ENCODE results near the gene PLPPR5. TPM values are rescaled to one million over a fixed set of nuclear protein-coding genes. Genes with fewer than 3 reads are reported as not detected.

PLPPR5 gene
- polyA plus RNA-seq, 1 donor (not counting 4 experiments of a cell fraction or from before 2014, with no cell fraction given) = 0.93 TPM

GRCh38 chr1:98985687-98986086 lies 19.0 kb downstream of the PLPPR5 start:
- no peak overlapping the region for H2AFZ ChIP-seq (ENCODE audit: control insufficient read depth, low read length)
- H3K4me2 ChIP-seq (ENCODE audit: control insufficient read depth, extremely low read depth, insufficient read depth, low read depth, low read length) = no peak overlapping the region
- no peaks in the 10 kb centered on the region for H3K36me3 ChIP-seq (ENCODE audit: control insufficient read depth in 2 of 2, extremely low read depth in 1 of 2, insufficient read depth in 2 of 2, low read length in 2 of 2)
- no peaks in the 10 kb centered on the region for H4K20me1 ChIP-seq (ENCODE audit: control insufficient read depth, extremely low read depth, insufficient read depth, low read length)
- FAIRE-seq (no peak), DNase-seq (ENCODE audit: low read depth, low spot score) (no peak)
- no peaks in the 10 kb centered on the region for H3K9me3 ChIP-seq (ENCODE audit: control insufficient read depth, low read depth, low read length)
- no peaks in the 10 kb centered on the region for H3K79me2 ChIP-seq (ENCODE audit: control insufficient read depth, insufficient read depth, low read length)
- H3K27me3 ChIP-seq (ENCODE audit: control insufficient read depth, extremely low read depth, insufficient read depth, low read length) = no peaks in the 10 kb centered on the region
- H3K9me1 ChIP-seq (ENCODE audit: control insufficient read depth, extremely low read depth, insufficient read depth, low read length) = no peaks in the 10 kb centered on the region
- H3K27ac ChIP-seq (ENCODE audit: control insufficient read depth, insufficient read depth, low read length) = no peak overlapping the region
- H3K4me1 ChIP-seq (ENCODE audit: control insufficient read depth, extremely low read depth, insufficient read depth, low read length) = no peaks in the 10 kb centered on the region
- no peak overlapping the region for H3K4me3 ChIP-seq (ENCODE audit: control insufficient read depth in 2 of 3, extremely low read depth in 1 of 3, insufficient read depth in 2 of 3, low read depth in 1 of 3, low read length in 3 of 3)
- TF ChIP-seq CTCF (optimal IDR thresholded peaks at IDR 0.05 in 1 of 3, IDR thresholded peaks at IDR 0.05 in 1 of 3, conservative IDR thresholded peaks at IDR 0.05 in 1 of 3; ENCODE audit: extremely low read depth in 1 of 3, insufficient read depth in 2 of 3, low read length in 3 of 3) (no peak), EZH2 (IDR thresholded peaks at IDR 0.05; ENCODE audit: low read length) (no peak)
- H3K9ac ChIP-seq (ENCODE audit: control insufficient read depth, extremely low read depth, insufficient read depth, low read length) = no peak overlapping the region
- dilution Hi-C loops (cut with MboI; ENCODE audit: extremely low pct_ligation_motif_present, low sequenced_read_pairs) = no loop called here

- H3K9me1 ChIP-seq (ENCODE audit: control insufficient read depth, extremely low read depth, insufficient read depth, low read length) = no peaks in the 10 kb centered on the region
- TF ChIP-seq CTCF (optimal IDR thresholded peaks at IDR 0.05 in 1 of 3, IDR thresholded peaks at IDR 0.05 in 1 of 3, conservative IDR thresholded peaks at IDR 0.05 in 1 of 3; ENCODE audit: extremely low read depth in 1 of 3, insufficient read depth in 2 of 3, low read length in 3 of 3) = no peak
- no peak for TF ChIP-seq EZH2 (IDR thresholded peaks at IDR 0.05; ENCODE audit: low read length)
- H3K79me2 ChIP-seq (ENCODE audit: control insufficient read depth, insufficient read depth, low read length) = no peaks in the 10 kb centered on the region
- no peak overlapping the region for H3K27ac ChIP-seq (ENCODE audit: control insufficient read depth, insufficient read depth, low read length)
- H3K4me1 ChIP-seq (ENCODE audit: control insufficient read depth, extremely low read depth, insufficient read depth, low read length) = no peaks in the 10 kb centered on the region
- no peaks in the 10 kb centered on the region for H3K36me3 ChIP-seq (ENCODE audit: control insufficient read depth in 2 of 2, extremely low read depth in 1 of 2, insufficient read depth in 2 of 2, low read length in 2 of 2)
- no peak overlapping the region for H3K9ac ChIP-seq (ENCODE audit: control insufficient read depth, extremely low read depth, insufficient read depth, low read length)
- no peaks in the 10 kb centered on the region for H3K27me3 ChIP-seq (ENCODE audit: control insufficient read depth, extremely low read depth, insufficient read depth, low read length)
- DNase-seq (ENCODE audit: low read depth, low spot score) (no peak), FAIRE-seq (peak; percentile 20)
- H3K4me3 ChIP-seq (ENCODE audit: control insufficient read depth in 2 of 3, extremely low read depth in 1 of 3, insufficient read depth in 2 of 3, low read depth in 1 of 3, low read length in 3 of 3) = no peak overlapping the region
- no peak overlapping the region for H2AFZ ChIP-seq (ENCODE audit: control insufficient read depth, low read length)
- dilution Hi-C loops (cut with MboI; ENCODE audit: extremely low pct_ligation_motif_present, low sequenced_read_pairs) = no loop called here
- no peaks in the 10 kb centered on the region for H3K9me3 ChIP-seq (ENCODE audit: control insufficient read depth, low read depth, low read length)
- H4K20me1 ChIP-seq (ENCODE audit: control insufficient read depth, extremely low read depth, insufficient read depth, low read length) = no peaks in the 10 kb centered on the region
- H3K4me2 ChIP-seq (ENCODE audit: control insufficient read depth, extremely low read depth, insufficient read depth, low read depth, low read length) = no peak overlapping the region
These were observed 22.6 kb downstream of the PLPPR5 start for GRCh38 chr1:98981917-98982513.
